Epithelial cell of esophagus (primary cell): ENCODE measurements around the gene UTF1.

Source experiments
- DNase-seq: peaks from one replicate; pipeline ENCODE4 v3.0.0; 2010; ENCODE audit warnings: low read depth
- H3K4me3 ChIP-seq: 2 replicates; pipeline ENCODE4 v1.5.1; 2011; ENCODE audit warnings: mild to moderate bottlenecking, low read length, control low read depth
- CTCF ChIP-seq: IDR thresholded peaks from 2 replicates; pipeline ENCODE4 v1.5.1; 2011; ENCODE audit warnings: low read depth, mild to moderate bottlenecking, low read length, control low read depth, inconsistent platforms; ENCODE audit not compliant: insufficient read depth; ENCODE audit errors: missing control alignments

UTF1 gene

GRCh38 chr10:133267293-133267692 lies 37.3 kb downstream of the UTF1 start:
- H3K4me3 ChIP-seq, result no peak overlapping the region
- no peak for TF ChIP-seq CTCF

GRCh38 chr10:133267829-133268228 lies 37.8 kb downstream of the UTF1 start:
- no peak for TF ChIP-seq CTCF
- no peak for DNase-seq
- no peak overlapping the region for H3K4me3 ChIP-seq

More at GRCh38 chr10:133267293-133267692, 37.3 kb downstream of the UTF1 start:
- no peak for DNase-seq

- DNase-seq, result no peak
- no peak for TF ChIP-seq CTCF
- no peak overlapping the region for H3K4me3 ChIP-seq
These were observed 38.5 kb downstream of the UTF1 start for GRCh38 chr10:133268532-133268931.

- no peak for TF ChIP-seq CTCF
- no peak overlapping the region for H3K4me3 ChIP-seq
- no peak for DNase-seq
These were observed 39.4 kb downstream of the UTF1 start for GRCh38 chr10:133269367-133269766.

- no peak overlapping the region for H3K4me3 ChIP-seq
- no peak for DNase-seq
- TF ChIP-seq CTCF, result no peak
These were observed 40.2 kb downstream of the UTF1 start for GRCh38 chr10:133270204-133270603.

GRCh38 chr10:133270773-133271297 lies 40.8 kb downstream of the UTF1 start:
- no peak for DNase-seq
- TF ChIP-seq CTCF, result no peak
- no peak overlapping the region for H3K4me3 ChIP-seq

- no peak for DNase-seq
- no peak for TF ChIP-seq CTCF
- H3K4me3 ChIP-seq, result no peak overlapping the region
These were observed 41.7 kb downstream of the UTF1 start for GRCh38 chr10:133271521-133272300.
